Testis (tissue), 3 donors: ENCODE measurements around the gene ATP1A1. TPM values are rescaled to one million over a fixed set of nuclear protein-coding genes. Genes with fewer than 3 reads are reported as not detected.

Source experiments
- DNase-seq: peaks from one replicate; pipeline ENCODE4 v3.0.0-alpha.2; 2019
- H3K27ac ChIP-seq, 2 donors: fragments of 200-600 bp; sonication (generic); one replicate each; pipeline ENCODE4 v1.5.1; 2019
- H3K27me3 ChIP-seq: fragments of 200-600 bp; sonication (generic); one replicate; pipeline ENCODE4 v1.5.1; 2019
- H3K36me3 ChIP-seq: fragments of 200-600 bp; sonication (generic); one replicate; pipeline ENCODE4 v1.5.1; 2017; ENCODE audit warnings: low read depth; ENCODE audit errors: missing control alignments
- H3K4me1 ChIP-seq: fragments of 200-600 bp; sonication (generic); one replicate; pipeline ENCODE4 v1.5.1; 2019
- H3K4me3 ChIP-seq, 2 donors: fragments of 200-600 bp; sonication (generic); one replicate each; pipeline ENCODE4 v1.5.1; 2017 to 2019
- H3K9me3 ChIP-seq: fragments of 200-600 bp; sonication (generic); one replicate; pipeline ENCODE4 v1.5.1; 2017
- POLR2A ChIP-seq: fragments of 450-650 bp; IDR thresholded peaks from one replicate; pipeline ENCODE4 v1.6.1; 2017; ENCODE audit warnings: antibody characterized with exemption, mild to moderate bottlenecking, moderate library complexity
- WGBS, 2 donors: methylation state at CpG; one replicate each; pipeline ENCODE4 v1.1.5; 2018; 5-methylcytosine and 5-hydroxymethylcytosine counted together
- intact Hi-C: fragments of 100-400 bp; cut with DNase I; formaldehyde crosslinking; loops from one replicate; pipeline ENCODE4 v1.15.1; 2023; ENCODE audit warnings: low total_unique reads
- polyA plus RNA-seq: library from polyadenylated mRNA; stranded (reverse); fragments of 350-450 nt; fragmentation: Illumina TruSeq; extraction: RNeasy Lipid Tissue Mini Kit (QIAGEN cat#74804); gene quantifications from one replicate; pipeline ENCODE4 v1.2.3, GENCODE V29; 2014; ENCODE audit warnings: low read depth, low replicate concordance; ENCODE audit not compliant: insufficient read depth
- total RNA-seq, 2 donors: library from RNA; depleted of rRNA; stranded (reverse); fragments of >200 nt; gene quantifications; one replicate each; pipeline ENCODE4 v1.2.3, GENCODE V29; 2016
- TF ChIP-seq, protein P1 (sequence below), 3 experiments: fragments of 450-650 bp in 2 of 3; fragments of 200-600 bp in 1 of 3; sonication (generic) in 1 of 3; IDR thresholded peaks; one replicate each; pipeline ENCODE4 v1.5.1; 2016 to 2019; ENCODE audit warnings: antibody characterized with exemption in 3 of 3, mild to moderate bottlenecking in 2 of 3, moderate library complexity in 1 of 3

ATP1A1 gene
- total and polyA plus RNA-seq, 3 donors from 2014 or later = 394 to 561 (median 444) TPM

DNA sequence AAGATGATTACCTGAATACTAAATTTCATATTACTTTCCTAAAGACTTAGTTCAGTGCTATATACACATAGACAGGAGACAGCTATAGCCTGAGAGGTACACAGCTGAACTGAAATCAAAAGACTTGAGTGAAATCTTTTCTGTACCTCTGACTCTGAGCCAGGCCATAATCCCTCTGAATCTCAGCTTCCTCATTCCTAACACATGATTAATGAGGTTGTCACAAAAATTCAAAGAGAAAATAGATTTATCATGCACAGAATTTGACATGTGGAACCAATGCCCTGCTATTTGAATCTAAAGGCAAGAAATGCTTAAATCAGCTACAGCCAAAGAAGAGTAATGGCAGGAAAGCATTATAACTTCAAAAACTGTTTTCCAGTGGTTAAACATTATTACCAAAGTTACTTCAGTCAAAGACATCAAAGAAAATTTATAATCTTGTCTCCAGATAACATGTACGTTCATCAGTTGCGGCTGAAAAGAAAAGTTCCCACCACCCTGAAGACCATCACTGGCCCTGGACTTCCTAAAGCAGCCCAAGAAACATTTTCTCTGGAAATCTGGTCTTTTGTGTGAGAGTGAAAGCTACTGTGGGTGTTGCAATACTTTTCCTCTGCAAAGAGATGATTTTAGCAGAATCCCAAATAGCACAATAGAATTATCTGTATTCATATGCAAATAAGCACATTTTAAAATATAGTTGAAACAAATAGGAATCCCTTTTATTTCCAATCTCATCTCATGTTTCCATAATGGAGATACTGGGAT lies 13.8 kb upstream of the ATP1A1 start:
- no peaks in the 10 kb centered on the region for H3K36me3 ChIP-seq
- intact Hi-C loops = no loop called here
- H3K4me1 ChIP-seq = no peaks in the 10 kb centered on the region
- TF ChIP-seq POLR2A = no peak
- TF ChIP-seq, protein P1, sequence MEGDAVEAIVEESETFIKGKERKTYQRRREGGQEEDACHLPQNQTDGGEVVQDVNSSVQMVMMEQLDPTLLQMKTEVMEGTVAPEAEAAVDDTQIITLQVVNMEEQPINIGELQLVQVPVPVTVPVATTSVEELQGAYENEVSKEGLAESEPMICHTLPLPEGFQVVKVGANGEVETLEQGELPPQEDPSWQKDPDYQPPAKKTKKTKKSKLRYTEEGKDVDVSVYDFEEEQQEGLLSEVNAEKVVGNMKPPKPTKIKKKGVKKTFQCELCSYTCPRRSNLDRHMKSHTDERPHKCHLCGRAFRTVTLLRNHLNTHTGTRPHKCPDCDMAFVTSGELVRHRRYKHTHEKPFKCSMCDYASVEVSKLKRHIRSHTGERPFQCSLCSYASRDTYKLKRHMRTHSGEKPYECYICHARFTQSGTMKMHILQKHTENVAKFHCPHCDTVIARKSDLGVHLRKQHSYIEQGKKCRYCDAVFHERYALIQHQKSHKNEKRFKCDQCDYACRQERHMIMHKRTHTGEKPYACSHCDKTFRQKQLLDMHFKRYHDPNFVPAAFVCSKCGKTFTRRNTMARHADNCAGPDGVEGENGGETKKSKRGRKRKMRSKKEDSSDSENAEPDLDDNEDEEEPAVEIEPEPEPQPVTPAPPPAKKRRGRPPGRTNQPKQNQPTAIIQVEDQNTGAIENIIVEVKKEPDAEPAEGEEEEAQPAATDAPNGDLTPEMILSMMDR (IDR thresholded peaks at IDR 0.05) = no peak
- WGBS, 2 donors = 57 to 60% methylated on average over 2 of the region's 2 CpGs
- no peak overlapping the region for H3K4me3 ChIP-seq
- H3K9me3 ChIP-seq = no peaks in the 10 kb centered on the region
- H3K27ac ChIP-seq = no peak overlapping the region
- DNase-seq = no peak
- H3K27me3 ChIP-seq = no peaks in the 10 kb centered on the region

DNA sequence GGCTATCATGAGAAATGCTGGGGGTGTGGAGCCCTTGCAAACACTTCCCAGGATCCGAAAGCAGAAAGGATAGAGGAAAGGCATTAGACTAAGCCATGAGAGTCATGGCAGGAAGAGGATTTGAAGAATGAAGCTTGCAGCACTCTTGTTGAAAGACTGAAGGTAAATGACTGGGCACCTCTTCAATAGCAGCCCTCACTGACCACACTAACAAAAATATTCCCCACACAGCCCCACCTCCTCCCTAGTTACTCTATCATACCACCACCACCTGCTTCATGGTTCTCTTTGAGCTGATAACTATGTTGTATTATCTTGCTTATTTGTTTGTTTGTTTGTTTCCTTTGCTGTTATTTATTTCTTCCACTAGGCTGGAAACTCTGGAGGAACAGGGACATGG lies 13.2 kb upstream of the ATP1A1 start:
- Histone ChIP-seq H3K36me3 (no peaks in the 10 kb centered on the region), H3K4me3 (no peak overlapping the region), H3K27me3 (no peaks in the 10 kb centered on the region), H3K9me3 (no peaks in the 10 kb centered on the region), H3K27ac (peak overlapping the region in 1 of 2 donors; percentile 26), H3K4me1 (no peaks in the 10 kb centered on the region)
- intact Hi-C loops = no loop called here
- WGBS, 2 donors = 63 to 83% methylated on average over 1 of the region's 1 CpG
- no peak for DNase-seq
- TF ChIP-seq, protein P1 (IDR thresholded peaks at IDR 0.05) = no peak
- TF ChIP-seq POLR2A = no peak

DNA sequence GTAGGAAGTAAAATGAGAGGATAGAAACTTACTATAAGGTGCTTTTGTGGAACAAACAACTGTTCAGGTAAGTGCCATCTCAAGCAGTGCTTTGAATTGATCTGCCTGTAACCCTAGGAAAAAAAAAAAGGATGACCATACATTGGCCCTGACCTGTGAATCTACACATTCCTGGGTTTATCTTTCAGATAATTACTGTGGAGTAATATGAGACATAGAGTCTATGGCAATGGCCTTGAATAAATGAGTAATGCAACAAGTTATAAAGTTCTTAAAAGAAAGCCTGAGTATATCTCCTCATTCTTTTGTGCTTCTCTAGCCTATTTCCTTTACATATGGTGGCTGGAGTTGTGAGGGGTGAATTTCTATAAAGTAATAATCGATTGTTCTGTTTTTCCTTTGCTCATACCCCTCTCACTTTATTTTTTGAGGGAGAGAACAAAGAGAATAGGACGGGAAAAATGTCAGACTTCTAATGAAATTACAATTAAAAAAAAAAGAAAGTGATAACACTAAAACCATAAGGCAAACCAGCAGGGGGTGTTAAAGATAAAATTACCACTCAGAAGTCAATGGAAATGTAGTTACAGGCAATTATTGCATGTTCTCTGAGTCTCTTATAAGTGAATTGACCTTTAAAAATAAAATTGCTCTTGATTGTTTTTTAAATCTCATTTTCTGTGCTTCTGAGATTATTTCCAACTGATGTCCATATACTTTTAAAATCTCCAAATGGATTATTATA lies 12.4 kb upstream of the ATP1A1 start:
- DNase-seq = no peak
- Histone ChIP-seq H3K4me3 (no peak overlapping the region), H3K27ac (peak overlapping the region in 1 of 2 donors; percentile 26), H3K27me3 (no peaks in the 10 kb centered on the region), H3K36me3 (no peaks in the 10 kb centered on the region), H3K9me3 (no peaks in the 10 kb centered on the region), H3K4me1 (no peaks in the 10 kb centered on the region)
- WGBS, 2 donors = 70 to 83% methylated on average over 2 of the region's 2 CpGs
- intact Hi-C loops = no loop called here
- TF ChIP-seq POLR2A = no peak
- TF ChIP-seq, protein P1 (IDR thresholded peaks at IDR 0.05) = peak in 2 of 3 experiments; percentile 25 to 35

DNA sequence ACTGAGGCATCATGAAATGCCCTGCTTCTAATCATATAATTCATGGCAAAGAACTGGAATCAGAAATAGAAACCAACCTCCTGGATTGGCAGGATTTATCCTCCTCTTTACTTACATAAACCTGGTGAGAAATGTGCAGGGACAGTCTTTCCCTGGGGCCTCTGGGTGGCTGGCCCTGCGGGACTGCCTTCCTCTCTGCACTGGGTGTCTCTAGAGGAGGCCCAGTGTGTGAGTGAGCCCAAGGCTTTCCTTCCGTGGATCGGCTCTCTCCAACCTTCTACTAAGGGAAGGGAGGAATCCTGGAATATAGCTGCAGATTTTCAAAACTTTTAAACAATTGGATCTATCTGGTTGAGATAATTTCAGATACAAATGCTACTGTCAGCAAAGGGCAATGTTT lies 11.4 kb upstream of the ATP1A1 start:
- intact Hi-C loops = no loop called here

More for the DNA sequence above, 11.4 kb upstream of the ATP1A1 start:
- Histone ChIP-seq H3K27ac (no peak overlapping the region), H3K9me3 (no peaks in the 10 kb centered on the region), H3K27me3 (no peaks in the 10 kb centered on the region), H3K36me3 (no peaks in the 10 kb centered on the region), H3K4me1 (no peaks in the 10 kb centered on the region), H3K4me3 (no peak overlapping the region)
- TF ChIP-seq, protein P1 (IDR thresholded peaks at IDR 0.05) = no peak
- no peak for TF ChIP-seq POLR2A
- WGBS, 2 donors = 59 to 100% methylated on average over 1 to 3 of the region's 3 CpGs
- DNase-seq = peak; percentile 61
